Mucosa of descending colon (tissue), 3 donors: Measurements from ENCODE around the gene TVP23C. TPM values are rescaled to one million over a fixed set of nuclear protein-coding genes. Genes with fewer than 3 reads are reported as not detected.

Experiments used
- ATAC-seq: fragments of 200-7000 bp; cut with Tn5 transposase; one replicate; pipeline ENCODE4 v1.9.1; 2020; ENCODE audit warnings: mild to moderate bottlenecking, moderate library complexity
- DNase-seq, 3 donors: peaks; one replicate each; pipeline ENCODE4 v3.0.0-alpha.2; 2020
- H3K36me3 ChIP-seq: fragments of 200-600 bp; one replicate; pipeline ENCODE4 v1.8.0; 2021; ENCODE audit warnings: low read depth, mild to moderate bottlenecking
- H3K4me1 ChIP-seq: fragments of 200-600 bp; one replicate; pipeline ENCODE4 v1.8.0; 2021; ENCODE audit warnings: low read depth, mild to moderate bottlenecking
- H3K4me3 ChIP-seq: fragments of 200-600 bp; one replicate; pipeline ENCODE4 v1.8.0; 2021; ENCODE audit warnings: mild to moderate bottlenecking
- H3K9me3 ChIP-seq: fragments of 200-600 bp; one replicate; pipeline ENCODE4 v1.8.0; 2021; ENCODE audit warnings: mild to moderate bottlenecking
- CTCF ChIP-seq: fragments of 200-600 bp; IDR thresholded peaks from one replicate; pipeline ENCODE4 v1.8.0; 2022; ENCODE audit warnings: antibody characterized with exemption, mild to moderate bottlenecking
- intact Hi-C, 2 donors: fragments of 100-400 bp; cut with DNase I in 1 of 2; cut with micrococcal nuclease in 1 of 2; formaldehyde crosslinking; loops; one replicate each; pipeline versions ENCODE4 v1.11.0 to v1.11.1; 2022; cut with DNase I, micrococcal nuclease
- total RNA-seq, 3 donors: library from RNA; stranded (reverse); fragmentation: NEBNext Ultra II Directional in 2 of 3; extraction: Animal tissue kit (Norgen Biotek cat#: 25700) in 2 of 3; gene quantifications; one replicate each; pipeline versions ENCODE4 v1.2.1 to v1.2.4, GENCODE V29; 2021 to 2023
- donor health status: DM: no; HTN: no; CAD: no; lungs with moderate emphysema.
- donor health status: DM: no; HTN: no; CAD: no.
- donor health status: DM: no; HTN: yes; CAD: no.

TVP23C gene
- total RNA-seq, 3 donors from 2014 or later: 9.7 to 25.0 (median 14.0) TPM

DNA sequence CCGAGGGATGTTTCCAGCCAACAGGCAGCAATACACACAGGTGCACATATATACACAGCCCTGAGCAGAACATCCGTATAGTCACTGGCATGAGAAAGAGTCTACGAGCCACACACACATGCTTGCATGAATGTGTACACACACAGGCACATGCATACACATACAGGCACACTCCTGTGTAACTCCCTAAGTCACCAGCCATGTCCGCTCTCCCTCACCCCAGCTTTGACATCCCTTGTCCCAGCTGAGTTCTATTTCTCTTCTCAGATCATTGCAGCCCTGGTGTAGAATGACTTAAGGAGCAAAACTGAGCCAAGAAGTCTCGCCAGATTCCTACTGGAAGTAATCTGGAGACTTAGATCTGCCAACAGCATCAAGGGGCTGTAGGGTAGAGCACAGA lies 108.9 kb downstream of the TVP23C start:
- peaks cover 10% of the 10 kb centered on the region for H3K4me1 ChIP-seq
- H3K4me3 ChIP-seq: no peak overlapping the region
- ATAC-seq (no peak), DNase-seq (no peak)
- no peaks in the 10 kb centered on the region for H3K9me3 ChIP-seq
- H3K36me3 ChIP-seq: no peaks in the 10 kb centered on the region
- TF ChIP-seq CTCF: no peak
- intact Hi-C loops: no loop called here

- no peak for DNase-seq
These were observed 109.5 kb downstream of the TVP23C start for GRCh38 chr17:15453782-15454181.

DNA sequence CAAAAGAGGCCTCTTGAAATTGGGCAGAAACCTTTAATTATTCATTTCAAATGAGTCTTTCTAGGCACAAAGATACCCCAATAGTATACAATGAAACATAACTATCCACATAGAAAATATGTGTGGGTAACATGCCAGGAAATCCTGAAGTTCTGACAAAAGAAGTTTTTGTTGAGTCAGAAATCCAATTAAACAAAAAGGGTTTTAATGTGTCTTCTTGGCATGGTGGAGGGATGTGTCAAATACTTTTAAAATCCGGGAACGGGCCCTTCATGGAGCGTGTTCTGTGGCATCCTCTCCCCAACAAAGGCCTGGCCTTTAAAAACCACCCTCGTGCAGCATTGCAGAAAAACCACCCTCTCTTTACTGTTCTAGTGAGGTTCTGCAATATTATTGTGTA lies 110.0 kb downstream of the TVP23C start:
- Histone ChIP-seq H3K9me3 (no peaks in the 10 kb centered on the region), H3K36me3 (no peaks in the 10 kb centered on the region), H3K4me1 (peaks cover 10% of the 10 kb centered on the region), H3K4me3 (no peak overlapping the region)
- intact Hi-C loops: no loop called here
- DNase-seq (no peak), ATAC-seq (no peak)
- TF ChIP-seq CTCF: no peak

More at GRCh38 chr17:15453782-15454181, 109.5 kb downstream of the TVP23C start:
- no peaks in the 10 kb centered on the region for H3K9me3 ChIP-seq
- H3K36me3 ChIP-seq: no peaks in the 10 kb centered on the region
- peaks cover 10% of the 10 kb centered on the region for H3K4me1 ChIP-seq
- no peak overlapping the region for H3K4me3 ChIP-seq
- peak; percentile 87 for ATAC-seq
- no peak for TF ChIP-seq CTCF
- intact Hi-C loops: no loop called here

DNA sequence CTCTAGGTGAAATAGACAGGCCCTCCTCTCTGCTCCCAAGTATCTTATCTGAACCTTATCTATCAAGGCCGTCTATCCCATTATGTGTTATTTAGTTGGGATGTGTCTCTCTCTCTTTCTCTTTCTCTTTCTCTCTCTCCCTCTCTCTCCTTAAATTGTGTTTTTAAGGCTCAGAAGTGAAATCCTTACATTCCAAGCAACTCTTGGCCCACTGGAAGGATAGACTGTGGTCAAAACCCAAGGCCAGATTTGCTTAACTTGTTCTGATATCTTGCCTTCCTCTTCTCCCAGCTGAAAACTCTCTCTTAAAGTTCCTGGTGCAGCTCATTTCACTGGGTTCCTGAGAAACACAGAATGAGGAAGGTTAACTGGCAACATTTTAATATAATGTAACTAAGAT lies 110.5 kb downstream of the TVP23C start:
- no peak for DNase-seq
- no peak overlapping the region for H3K4me3 ChIP-seq
- H3K36me3 ChIP-seq: no peaks in the 10 kb centered on the region
- H3K9me3 ChIP-seq: no peaks in the 10 kb centered on the region
- ATAC-seq: peak; percentile 14
- intact Hi-C loops: no loop called here
- H3K4me1 ChIP-seq: peaks cover 10% of the 10 kb centered on the region
- no peak for TF ChIP-seq CTCF

Other genes starting within 250 kb of the TVP23C start
- under 1 TPM in 2 of 3 donors, not detected in 1; 0.60 to 0.69 TPM for gene TEKT3, start 221.9 kb downstream of the TVP23C start, total RNA-seq
- 10 to 100 TPM in 1 of 3 donors, 1 to 10 TPM in 2; 4.8 to 17.5 (median 5.7) TPM for gene CDRT4, start 95.9 kb downstream of the TVP23C start, total RNA-seq
- 1 to 10 TPM in 1 of 3 donors, under 1 TPM in 2; 0.75 to 1.3 (median 0.82) TPM for gene FBXW10B, start 56.2 kb upstream of the TVP23C start, total RNA-seq
- 10 to 100 TPM; 20.1 to 22.8 (median 21.9) TPM for gene TRIM16, start 120.8 kb upstream of the TVP23C start, total RNA-seq
- gene ZNF286A, start 136.3 kb upstream of the TVP23C start, total RNA-seq: 10 to 100 TPM in 2 of 3 donors, 1 to 10 TPM in 1; 6.0 to 21.6 (median 10.2) TPM
- under 1 TPM in 1 of 3 donors, not detected in 2; 0.16 TPM for gene TBC1D26, start 168.8 kb upstream of the TVP23C start, total RNA-seq